ENCODE results near the gene MAP3K1. TPM values are rescaled to one million over a fixed set of nuclear protein-coding genes. Genes with fewer than 3 reads are reported as not detected.

Gene MAP3K1
- total and polyA plus RNA-seq, 9 of the 15 experiments (the other 6 are each of a cell fraction or from before 2014, with no cell fraction given): 3.9 to 13.9 (median 7.5) TPM

GRCh38 chr5:56910210-56910965 is 95.0 kb downstream of the MAP3K1 start (continued):
- TF ChIP-seq ZNF449 (CRISPR knock-in tag; IDR thresholded peaks at IDR 0.05) (no peak), ZNF589 (CRISPR knock-in tag; IDR thresholded peaks at IDR 0.05; ENCODE audit: low read depth) (0 out of 2 replicates have a peak, but pooled peaks have one; percentile 70), RREB1 (CRISPR knock-in tag; IDR thresholded peaks at IDR 0.05) (0 out of 2 replicates have a peak, but pooled peaks have one; percentile 40), ZNF395 (CRISPR knock-in tag; IDR thresholded peaks at IDR 0.05) (0 out of 2 replicates have a peak, but pooled peaks have one; percentile 51), MXD1 (CRISPR knock-in tag; IDR thresholded peaks at IDR 0.05; ENCODE audit: borderline replicate concordance, poor library complexity, severe bottlenecking) (no peak), POLR2G (IDR thresholded peaks at IDR 0.05; ENCODE audit: low read depth, low read length) (no peak), RFX5 (IDR thresholded peaks at IDR 0.05; ENCODE audit: low read depth, low read length) (no peak), ZNF76 (CRISPR knock-in tag; IDR thresholded peaks at IDR 0.05; ENCODE audit: borderline replicate concordance) (peak; percentile 73; the same call in 1 of the 2 replicates), USF1 (CRISPR knock-in tag; IDR thresholded peaks at IDR 0.05) (0 out of 2 replicates have a peak, but pooled peaks have one; percentile 51), RBM25 (IDR thresholded peaks at IDR 0.05; ENCODE audit: low read depth, low read length, severe bottlenecking) (no peak), CC2D1A (IDR thresholded peaks at IDR 0.05) (no peak), HDAC2 (IDR thresholded peaks at IDR 0.05) (peak; percentile 64; the same call in 1 of the 2 replicates), RBM34 (IDR thresholded peaks at IDR 0.05; ENCODE audit: borderline replicate concordance, insufficient read depth, low read length) (no peak), PHTF2 (CRISPR knock-in tag; IDR thresholded peaks at IDR 0.05) (no peak), NFE2L1 (tag; IDR thresholded peaks at IDR 0.05; ENCODE audit: borderline replicate concordance, low read depth) (no peak), CCAR2 (IDR thresholded peaks at IDR 0.05; ENCODE audit: low read depth, low read length) (no peak)
